Right ventricle myocardium inferior (tissue), 1 donor: ENCODE data around the gene SPAG16. TPM values are rescaled to one million over a fixed set of nuclear protein-coding genes. Genes with fewer than 3 reads are reported as not detected.
"Not testable (repeated sequence)": the region's sequence is repeated elsewhere in the genome, so short reads cannot be mapped to it uniquely, and the experiment has no call there.

Experiments used
- ATAC-seq: fragments of 200-7000 bp; cut with Tn5 transposase; one replicate; pipeline ENCODE4 v1.9.1; 2020; ENCODE audit warnings: mild to moderate bottlenecking, moderate library complexity
- DNase-seq: peaks from one replicate; pipeline ENCODE4 v3.0.0; 2021; ENCODE audit errors: missing footprints
- intact Hi-C: fragments of 100-400 bp; cut with DNase I; formaldehyde crosslinking; loops from one replicate; pipeline ENCODE4 v1.11.0; 2022
- total RNA-seq: library from RNA; stranded (reverse); fragmentation: NEBNext Ultra II Directional; extraction: Animal tissue kit (Norgen Biotek cat#: 25700); gene quantifications from one replicate; pipeline ENCODE4 v1.2.1, GENCODE V29; 2021
- donor health status: DM: no; HTN: yes; CAD: no; lungs with severe emphysema.

SPAG16 gene
- total RNA-seq, 1 donor from 2014 or later: 16.6 TPM

DNA sequence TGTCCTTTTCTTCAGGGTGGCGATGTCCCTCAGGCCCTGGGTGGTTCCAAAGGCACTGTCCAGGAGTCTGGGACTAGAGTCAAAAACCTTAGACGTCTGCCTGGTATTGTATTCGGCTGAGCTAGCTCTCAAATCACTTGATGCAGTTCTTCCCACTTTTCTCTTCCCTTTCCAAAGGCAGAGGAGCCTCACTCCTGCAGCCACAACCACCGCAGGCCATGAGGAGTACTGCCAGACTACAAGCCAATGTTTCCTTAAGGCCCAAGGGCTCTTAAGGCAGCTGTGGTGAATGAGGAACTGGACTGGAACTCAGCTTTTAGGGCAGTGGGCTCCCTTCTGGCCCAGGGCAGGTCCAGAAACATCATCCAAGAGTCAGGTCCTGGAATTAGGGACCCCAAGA lies 360.7 kb downstream of the SPAG16 start:
- intact Hi-C loops: no loop called here
- DNase-seq (no peak), ATAC-seq (no peak)

DNA sequence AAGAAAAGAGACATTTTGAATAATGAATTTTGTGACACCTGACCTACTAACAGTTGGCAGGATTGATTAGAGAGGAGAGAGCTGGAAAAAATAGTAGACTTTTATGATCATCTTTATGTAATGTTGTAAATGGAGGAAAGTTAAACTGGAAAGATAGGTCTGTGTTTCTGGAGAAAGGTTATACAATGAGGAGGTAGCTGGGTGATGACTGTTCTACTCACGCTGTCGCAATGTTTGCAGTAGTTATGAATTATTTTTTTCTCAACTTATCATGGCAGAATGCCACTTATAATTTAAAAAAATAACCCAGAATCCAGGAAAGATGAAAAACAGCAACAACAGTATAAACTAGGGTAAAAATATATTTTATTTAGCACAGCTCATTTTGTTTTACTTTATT lies 364.9 kb downstream of the SPAG16 start:
- ATAC-seq: no peak
- intact Hi-C loops: no loop called here
- no peak for DNase-seq

DNA sequence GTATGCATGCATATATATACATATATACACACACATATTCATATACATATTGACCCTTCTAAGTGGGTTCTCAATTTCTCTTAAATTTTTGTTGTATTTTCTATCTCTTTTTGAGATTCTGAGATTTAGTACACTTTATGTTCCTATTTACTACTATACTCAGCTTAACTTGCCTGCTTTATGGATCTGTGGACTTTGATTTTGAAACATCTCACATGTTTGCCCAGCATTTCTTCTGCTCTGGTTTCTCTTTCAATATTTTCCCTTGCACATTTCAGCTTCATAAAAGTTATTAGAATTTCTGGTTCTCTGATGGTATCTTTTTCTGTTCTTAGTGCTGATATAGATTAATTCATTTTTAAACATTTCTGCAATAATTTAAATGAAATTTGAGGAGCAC lies 380.6 kb downstream of the SPAG16 start:
- intact Hi-C loops: no loop called here
- DNase-seq: no peak
- ATAC-seq: no peak

DNA sequence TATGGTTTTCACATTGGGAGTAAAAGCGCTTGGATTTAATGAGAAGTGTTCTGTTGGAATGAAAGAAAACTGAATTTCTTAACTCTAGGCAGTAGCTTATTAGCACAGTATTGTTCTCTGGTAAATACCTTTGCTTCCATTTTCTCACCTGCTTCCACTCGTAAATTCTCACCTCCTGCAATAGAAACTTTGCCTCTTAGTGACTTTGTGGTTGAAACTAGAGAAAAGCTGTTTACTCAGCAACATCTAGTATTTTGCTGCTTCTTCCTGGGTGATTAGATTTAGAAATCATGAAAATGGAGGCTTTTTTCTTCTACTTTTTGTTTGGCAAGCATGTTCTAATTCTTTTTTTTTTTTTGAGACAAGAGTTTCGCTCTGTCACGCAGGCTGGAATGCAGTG lies 385.4 kb downstream of the SPAG16 start:
- ATAC-seq: no peak
- no peak for DNase-seq
- intact Hi-C loops: no loop called here

DNA sequence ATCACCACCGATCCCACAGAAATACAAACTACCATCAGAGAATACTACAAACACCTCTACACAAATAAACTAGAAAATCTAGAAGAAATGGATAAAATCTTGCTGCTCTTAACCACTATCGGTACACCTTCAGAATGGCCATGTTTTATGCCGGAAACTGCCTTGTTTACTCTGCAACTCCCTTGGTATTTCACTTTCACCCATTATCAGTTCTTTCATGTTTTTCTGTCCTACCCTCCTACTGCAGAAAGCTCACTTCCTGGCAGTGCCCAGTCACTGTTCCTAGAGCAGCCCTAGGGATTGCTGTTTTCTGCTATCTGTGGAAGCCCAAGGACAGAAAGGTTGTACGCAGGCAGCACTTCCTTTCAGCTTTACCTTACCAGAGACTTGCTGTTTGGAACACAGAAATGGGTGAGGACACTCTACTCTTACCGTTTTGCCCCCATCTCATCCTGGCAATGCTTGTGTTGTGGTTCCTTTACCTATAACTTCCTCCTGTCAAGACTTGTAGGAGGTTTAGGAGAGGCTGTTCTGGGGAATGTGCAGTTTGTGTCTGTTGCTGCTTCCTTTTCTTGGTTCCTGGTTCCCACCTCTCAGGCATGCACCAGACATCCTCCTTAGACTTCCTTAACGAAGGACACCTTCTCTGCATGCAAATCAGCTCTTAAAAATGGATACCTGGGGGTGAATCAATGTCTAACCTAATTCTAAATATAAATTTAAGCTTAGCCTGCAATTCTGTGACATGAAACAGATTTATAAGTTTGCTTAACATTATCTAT lies 394.4 kb downstream of the SPAG16 start:
- intact Hi-C loops: no loop called here
- no peak for DNase-seq
- no peak for ATAC-seq

DNA sequence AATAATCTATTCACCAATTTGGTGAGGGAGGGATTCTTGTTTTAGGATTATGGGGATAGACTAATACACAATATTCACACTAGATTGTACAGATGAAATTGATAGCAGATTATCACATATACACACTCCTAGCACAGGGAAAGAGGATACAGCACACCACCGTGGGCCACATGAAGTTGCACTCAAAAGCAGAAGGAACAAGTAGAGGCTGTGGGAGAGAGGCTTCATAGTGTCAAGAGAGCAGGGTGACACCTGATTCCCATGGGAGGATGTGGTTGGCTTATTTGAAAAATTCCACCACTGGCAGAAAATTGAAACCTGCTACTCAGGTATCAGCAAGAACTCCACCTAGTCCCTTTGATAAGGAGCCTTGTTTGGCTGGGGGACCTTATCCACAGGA lies 395.6 kb downstream of the SPAG16 start:
- DNase-seq (no peak), ATAC-seq (no peak)
- intact Hi-C loops: no loop called here

DNA sequence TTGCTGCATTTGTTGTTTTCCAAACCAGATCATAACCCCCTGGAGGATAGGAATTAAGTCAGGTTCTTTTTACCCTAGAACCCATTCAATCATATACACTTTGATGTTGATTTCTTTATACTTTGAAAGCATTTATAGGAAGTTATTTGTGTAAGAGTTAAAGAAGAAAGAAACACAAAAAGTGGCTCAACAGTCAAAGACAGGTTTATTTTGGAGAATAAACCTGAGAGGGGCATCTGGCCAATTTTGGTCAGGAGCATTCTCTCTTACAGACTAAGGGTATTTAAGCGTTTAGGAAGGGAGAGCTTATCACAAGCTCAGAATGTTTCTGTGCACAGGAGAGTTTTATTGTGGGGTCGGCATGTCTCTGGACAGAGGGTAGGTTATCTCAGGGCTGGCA lies 398.0 kb downstream of the SPAG16 start:
- no peak for ATAC-seq
- DNase-seq: no peak
- intact Hi-C loops: no loop called here

DNA sequence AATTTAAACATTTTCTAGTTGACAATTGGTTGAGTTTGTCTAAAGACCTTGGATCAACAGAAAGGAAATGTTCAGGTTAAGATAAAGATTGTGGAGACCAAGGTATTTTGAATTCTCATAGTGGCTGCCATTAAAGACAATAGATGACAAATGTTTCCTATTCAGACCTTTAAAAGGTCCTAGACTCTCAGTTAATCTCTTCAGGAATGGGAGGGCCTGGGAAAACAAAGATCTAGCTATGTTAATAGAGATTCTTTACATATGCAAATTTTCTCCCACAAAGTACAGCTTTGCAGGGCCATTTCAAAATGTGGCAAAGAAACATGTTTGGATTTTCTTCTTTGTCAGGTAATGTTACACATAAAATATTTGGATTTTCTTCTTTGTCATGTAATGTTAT lies 403.9 kb downstream of the SPAG16 start:
- no peak for ATAC-seq
- DNase-seq: no peak
- intact Hi-C loops: no loop called here

DNA sequence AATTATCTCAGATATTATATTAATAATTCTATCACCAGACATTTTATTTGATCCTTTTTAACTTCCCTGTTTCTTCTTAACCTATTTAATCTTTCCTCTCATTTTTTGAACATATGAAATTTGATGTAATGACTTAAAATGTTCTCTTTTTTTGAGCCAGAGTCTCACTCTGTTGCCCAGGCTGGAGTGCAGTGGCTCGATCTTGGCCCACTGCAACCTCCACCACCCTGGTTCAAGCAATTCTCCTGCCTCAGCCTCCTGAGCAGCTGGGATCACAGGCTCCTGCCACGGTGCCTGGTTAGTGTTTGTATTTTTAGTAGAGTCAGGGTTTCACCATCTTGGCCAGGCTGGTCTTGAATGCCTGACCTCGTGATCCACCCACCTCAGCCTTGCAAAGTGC lies 404.6 kb downstream of the SPAG16 start:
- intact Hi-C loops, ATAC-seq, DNase-seq: not testable (repeated sequence)

DNA sequence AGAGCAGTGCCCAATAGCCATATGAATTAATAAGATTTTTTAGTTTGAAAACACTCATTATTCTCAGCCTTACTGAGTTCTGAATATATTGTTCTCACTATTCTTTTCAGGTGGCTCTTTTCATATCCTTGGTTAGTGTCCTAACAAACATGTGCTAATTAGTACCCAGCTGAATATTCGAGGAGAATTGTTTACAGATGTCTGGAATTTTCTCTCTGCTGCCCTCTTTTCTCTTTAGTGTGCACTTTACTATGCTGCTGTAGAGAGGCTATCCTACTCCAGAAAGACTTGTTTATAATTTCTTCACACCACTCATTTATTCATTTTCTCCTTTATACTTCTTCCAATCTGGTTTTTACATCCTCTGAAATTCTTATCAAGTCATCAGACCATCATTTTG lies 405.3 kb downstream of the SPAG16 start:
- ATAC-seq (no peak), DNase-seq (no peak)
- intact Hi-C loops: no loop called here

DNA sequence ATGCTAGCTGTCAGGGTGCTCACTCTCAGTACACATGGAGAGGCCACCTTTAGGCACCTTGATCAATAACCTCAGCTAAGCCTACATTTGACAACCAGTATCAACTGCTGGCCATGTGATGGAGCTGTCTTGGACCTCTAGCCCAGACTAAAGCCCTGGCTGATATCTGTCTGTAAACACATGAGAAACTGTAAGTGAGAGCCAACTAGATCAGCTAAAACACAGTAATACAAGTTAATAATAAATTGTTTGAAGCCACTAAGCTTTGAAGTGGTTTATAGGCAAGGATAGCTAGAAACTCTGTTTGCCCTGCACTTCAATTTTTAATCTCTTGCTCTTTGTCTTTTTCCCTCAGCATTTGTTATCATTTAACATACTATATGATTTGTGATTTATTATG lies 407.1 kb downstream of the SPAG16 start:
- intact Hi-C loops: no loop called here

DNA sequence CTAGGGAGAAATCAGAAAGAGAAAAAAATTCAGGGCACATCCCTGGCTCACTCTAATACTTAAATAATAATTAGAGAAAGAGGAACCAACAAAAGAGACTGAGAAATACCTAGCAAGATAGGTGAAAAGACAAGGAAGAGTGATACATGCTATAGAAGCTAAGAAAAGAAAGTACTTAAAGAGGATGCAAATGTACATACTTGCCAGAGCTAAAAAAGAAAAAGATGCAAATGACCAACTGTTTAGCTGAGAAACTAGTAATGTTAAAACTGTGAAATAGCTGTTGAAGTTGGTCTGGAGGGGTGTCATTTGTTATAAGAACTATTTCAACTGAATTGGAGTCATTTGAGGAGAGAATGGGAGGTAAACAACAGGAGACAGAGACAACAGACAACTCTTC lies 412.2 kb downstream of the SPAG16 start:
- ATAC-seq: no peak
- intact Hi-C loops: no loop called here
- DNase-seq: no peak

More for the DNA sequence above, 407.1 kb downstream of the SPAG16 start:
- no peak for ATAC-seq
- no peak for DNase-seq

DNA sequence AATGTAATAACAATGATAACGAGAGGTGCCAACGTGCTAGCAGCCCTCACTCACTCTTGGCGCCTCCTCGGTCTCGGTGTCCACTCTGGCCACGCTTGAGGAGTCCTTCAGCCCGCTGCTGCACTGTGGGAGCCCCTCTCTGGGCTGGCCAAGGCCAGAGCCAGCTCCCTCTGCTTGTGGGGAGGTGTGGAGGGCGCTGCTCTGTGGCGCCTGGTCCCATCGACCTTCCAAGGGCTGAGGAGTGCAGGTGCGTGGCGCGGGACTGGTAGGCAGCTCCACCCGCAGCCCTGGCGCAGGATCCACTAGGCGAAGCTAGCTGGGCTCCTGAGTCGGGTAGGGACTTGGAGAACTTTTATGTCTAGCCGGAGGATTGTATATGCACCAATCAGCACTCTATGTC lies 417.1 kb downstream of the SPAG16 start:
- ATAC-seq, DNase-seq, intact Hi-C loops: not testable (repeated sequence)

DNA sequence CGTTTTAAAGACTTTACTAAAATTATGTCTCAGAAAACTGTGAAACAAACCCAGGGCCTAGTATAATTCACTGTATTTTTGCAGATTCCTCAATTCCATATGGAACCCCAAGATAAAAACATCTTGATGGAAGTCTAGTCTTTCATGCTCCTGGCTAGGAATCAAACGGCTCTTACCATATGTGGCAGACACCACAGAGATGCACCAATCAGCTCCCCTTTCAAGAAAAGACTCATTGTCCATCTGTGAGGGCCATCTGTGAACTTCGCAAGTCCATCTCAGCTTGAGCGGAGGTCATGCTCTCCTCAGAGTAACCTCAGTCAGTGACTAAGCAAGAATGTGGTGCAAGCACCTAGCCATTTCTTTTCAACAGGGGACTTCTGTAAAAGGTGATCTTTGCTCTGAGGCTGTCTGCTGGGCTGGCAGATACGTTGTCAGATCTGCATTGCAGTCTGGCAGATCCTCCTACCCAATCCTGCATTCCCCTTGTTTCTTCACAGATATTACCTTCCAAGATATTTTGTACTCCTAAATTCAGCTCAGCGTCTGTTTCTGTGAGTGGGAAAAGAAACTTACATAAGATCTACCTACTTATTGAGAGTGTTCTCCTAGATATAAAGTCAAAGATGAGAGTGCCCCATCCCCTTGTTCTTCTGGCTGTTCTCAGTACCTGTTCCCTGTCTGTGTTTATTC lies 419.3 kb downstream of the SPAG16 start:
- DNase-seq: no peak
- intact Hi-C loops: no loop called here
- ATAC-seq: no peak

DNA sequence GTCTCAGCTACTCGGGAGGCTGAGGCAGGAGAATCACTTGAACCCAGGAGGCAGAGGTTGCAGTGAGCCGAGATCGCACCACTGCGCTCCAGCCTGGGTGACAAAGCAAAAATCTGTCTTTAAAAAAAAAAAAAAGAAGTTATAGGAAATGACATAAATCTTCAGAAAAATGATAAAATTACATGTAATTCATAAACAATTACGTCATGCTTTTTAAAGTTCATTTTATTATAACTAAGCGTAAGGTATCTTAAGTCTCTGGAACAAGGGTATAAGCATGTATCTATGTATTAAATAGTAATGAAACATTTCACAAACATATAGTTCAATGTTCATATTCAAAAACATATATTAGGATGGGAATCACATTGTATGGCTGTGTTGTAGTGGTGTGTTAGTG lies 425.9 kb downstream of the SPAG16 start:
- DNase-seq (no peak), ATAC-seq (no peak)
- intact Hi-C loops: no loop called here

DNA sequence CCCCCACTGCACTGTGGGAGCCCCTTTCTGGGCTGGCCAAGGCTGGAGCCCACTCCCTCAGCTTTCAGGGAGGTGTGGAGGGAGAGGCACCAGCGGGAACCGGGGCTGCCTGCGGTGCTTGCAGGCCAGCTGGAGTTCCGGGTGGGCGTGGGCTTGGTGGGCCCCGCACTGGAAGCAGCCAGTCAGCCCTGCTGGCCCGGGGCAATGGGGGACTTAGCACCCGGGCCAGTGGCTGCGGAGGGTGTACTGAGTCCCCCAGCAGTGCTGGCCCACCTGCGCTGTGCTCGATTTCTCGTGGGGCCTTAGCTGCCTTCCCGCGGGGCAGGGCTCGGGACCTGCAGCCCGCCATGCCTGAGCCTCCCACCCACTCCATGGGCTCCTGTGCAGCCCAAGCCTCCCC lies 434.1 kb downstream of the SPAG16 start:
- ATAC-seq, DNase-seq, intact Hi-C loops: not testable (repeated sequence)

DNA sequence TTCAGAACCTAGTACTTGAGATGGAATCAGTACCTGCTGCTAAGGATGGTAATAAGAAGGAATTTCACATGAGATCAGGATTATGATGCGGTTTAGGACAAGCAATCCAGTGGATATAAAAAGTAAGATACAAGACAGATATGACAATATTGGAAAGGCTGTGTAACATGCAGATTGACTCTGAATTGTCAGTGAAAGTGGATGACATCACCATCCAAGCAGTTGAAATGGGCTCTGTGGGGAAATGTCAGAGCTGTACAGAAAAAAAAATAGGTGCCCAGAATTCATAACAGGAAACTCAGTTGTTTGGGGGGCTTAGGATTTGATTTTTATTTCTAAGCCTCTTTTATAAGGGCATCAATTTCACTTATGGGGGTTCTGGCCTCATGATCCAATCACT lies 438.3 kb downstream of the SPAG16 start:
- ATAC-seq (no peak), DNase-seq (no peak)
- intact Hi-C loops: no loop called here

DNA sequence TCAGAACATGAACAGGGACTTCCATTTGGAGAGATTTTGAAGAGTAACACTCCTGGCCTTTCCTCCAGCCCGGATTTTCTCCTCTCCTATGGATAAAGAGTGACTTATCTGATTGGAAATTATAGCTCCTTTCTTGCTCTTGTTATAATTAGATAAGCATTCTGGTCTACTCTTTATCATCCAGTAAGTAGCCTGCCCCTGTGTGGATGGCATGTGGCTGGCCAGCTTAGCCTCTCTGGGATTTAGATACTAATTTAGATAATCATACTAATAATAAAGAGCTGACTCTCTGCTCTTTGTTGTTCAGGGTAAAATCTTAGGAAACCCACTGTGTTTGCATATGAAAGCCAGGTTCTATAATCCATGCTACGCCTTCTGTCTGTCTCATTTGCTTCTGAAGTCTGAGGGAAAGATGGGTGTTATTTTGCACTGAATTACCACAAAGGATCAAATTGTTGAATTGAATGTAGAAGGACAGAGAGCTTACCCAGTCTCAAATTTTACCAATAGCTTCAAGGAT lies 438.8 kb downstream of the SPAG16 start:
- ATAC-seq (no peak), DNase-seq (no peak)
- intact Hi-C loops: no loop called here

DNA sequence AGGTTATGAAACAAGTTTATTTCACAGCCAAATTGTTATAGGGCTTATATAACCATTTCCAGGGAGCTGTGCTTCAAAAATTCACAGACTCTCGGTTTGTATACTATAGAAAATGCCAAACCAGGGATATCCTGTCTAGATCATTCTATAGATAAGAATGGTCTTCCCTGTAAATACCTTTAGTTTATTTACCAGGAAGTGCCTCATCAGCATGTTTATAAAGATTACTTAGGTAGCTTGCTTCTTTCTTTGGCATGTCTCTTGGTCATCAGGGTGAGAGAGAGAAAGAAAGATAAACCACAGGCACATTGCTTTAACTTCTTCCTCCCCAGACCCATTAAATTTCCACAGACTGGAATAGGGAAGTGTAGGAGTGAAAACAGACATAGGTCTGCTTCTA lies 439.4 kb downstream of the SPAG16 start:
- no peak for ATAC-seq
- no peak for DNase-seq
- intact Hi-C loops: no loop called here

DNA sequence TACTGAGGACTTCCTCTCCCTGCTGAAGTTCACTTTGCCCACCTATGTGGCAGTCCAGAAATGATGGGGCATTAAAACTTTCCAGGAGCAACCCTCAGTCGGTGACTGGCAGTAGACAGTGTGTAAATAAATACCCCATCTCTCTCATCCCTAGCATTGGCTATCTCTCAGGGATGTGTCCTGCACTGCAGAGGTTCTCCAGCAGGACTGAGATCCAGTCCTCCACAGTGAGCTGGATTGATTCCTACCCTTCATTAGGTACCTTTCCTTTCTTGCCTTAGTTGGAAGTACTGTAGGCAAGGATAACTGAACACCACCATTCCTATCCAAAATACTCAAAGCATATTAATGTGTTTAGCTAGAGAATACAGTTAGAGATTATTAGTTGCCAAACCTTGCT lies 441.8 kb downstream of the SPAG16 start:
- DNase-seq (no peak), ATAC-seq (no peak)
- intact Hi-C loops: no loop called here
